NCI-H446 treated with DMSO at 0.1 percent for 48 hours (cell line): ENCODE measurements around the gene BIRC5.
A peak's percentile ranks its signal among the peaks of the same experiment; 100 is the strongest.

Experiments used
- DNase-seq: peaks from one replicate; lab custom pipeline; 2025; lab: John Stamatoyannopoulos, UW

BIRC5 gene

GRCh38 chr17:78225088-78225865, 11.2 kb downstream of the BIRC5 start:
- peak; percentile 80 for DNase-seq

GRCh38 chr17:78226055-78226758, 12.2 kb downstream of the BIRC5 start:
- DNase-seq = no peak

DNA sequence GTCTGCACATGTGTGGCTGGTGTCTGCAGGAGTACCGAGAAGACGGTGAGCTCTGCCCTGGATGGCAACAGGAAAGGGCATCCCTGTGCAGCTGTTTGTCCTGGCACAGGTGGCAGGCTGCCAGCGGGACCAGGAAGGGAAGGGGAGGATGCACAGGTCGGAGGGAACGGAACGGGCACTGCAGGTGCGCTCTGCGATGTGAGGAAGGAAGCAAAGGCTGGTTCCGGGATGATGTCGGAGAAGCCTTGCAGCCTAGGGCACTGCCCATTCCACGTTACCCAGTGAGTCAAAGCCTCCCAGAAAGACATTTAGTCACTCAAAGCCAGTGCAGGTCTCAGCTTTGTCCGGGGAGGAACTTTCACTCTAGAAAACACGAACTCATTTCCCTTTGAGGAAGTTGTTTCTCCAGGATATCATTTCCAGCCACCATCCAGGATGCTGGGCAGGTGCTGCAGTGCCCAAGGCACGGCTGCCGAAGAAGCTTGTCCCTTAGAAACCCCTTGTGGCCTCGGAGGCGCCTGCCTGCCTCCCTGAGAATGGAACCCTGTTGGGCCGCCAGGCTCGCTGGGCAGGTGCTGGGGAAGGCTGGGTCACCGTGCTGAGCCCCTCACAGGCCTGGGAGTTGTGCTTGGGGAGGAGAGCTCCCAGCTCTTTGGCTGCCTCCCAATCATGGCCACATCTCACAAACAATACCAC, 12.9 kb downstream of the BIRC5 start:
- DNase-seq = no peak

GRCh38 chr17:78227455-78227916, 13.4 kb downstream of the BIRC5 start:
- peak; percentile 81 for DNase-seq

DNA sequence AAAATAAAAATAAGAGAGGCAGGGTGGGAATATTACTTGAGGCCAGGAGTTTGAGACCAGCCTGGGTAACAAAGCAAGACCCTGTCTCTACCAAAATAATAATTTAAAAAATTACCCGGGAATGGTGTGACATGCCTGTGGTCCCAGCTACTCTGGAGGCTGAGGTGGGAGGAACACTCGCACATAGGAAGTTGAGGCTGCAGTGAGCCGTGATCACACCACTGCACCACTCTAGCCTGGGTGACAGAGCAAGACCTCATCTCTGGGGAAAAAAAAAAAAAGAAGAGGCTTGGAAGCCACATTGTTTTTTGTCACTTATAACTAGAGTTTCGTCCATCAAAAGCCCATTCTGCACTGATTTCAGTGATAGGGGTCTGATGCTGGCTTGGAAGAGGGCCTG, 14.1 kb downstream of the BIRC5 start:
- DNase-seq = no peak

DNA sequence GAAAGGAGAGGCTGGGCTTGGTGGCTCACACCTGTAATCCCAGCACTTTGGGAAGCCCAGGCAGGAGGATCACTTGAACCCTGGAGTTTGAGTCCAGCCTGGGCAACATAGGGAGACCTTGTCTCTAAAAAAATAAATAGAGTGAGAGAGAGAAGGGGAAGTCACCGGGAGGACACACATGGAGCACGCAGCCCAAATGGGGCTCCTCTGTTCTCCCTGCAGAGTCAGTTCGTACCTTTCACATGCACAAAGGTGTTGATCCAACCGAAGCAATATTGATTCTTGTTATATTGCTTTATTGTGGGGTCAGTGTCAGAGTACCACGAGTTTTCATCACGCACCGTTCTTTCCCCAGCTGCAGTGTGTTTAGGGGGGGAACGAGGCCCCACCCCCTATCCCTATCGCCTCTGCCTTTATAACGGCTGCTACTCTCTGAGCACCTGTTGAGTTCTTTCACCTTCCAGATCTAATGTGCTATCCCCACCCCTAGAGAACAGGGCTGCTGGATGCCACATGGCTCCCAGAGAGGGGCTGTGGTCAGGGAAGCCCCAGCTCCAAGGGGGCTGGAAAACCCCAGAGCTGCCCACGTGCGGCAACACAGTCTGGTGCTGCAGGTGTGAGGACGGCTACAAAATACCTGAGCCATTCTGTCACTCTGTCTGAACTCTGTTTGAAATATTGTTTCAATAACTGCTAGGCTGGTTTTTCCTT, 16.4 kb downstream of the BIRC5 start:
- no peak for DNase-seq

DNA sequence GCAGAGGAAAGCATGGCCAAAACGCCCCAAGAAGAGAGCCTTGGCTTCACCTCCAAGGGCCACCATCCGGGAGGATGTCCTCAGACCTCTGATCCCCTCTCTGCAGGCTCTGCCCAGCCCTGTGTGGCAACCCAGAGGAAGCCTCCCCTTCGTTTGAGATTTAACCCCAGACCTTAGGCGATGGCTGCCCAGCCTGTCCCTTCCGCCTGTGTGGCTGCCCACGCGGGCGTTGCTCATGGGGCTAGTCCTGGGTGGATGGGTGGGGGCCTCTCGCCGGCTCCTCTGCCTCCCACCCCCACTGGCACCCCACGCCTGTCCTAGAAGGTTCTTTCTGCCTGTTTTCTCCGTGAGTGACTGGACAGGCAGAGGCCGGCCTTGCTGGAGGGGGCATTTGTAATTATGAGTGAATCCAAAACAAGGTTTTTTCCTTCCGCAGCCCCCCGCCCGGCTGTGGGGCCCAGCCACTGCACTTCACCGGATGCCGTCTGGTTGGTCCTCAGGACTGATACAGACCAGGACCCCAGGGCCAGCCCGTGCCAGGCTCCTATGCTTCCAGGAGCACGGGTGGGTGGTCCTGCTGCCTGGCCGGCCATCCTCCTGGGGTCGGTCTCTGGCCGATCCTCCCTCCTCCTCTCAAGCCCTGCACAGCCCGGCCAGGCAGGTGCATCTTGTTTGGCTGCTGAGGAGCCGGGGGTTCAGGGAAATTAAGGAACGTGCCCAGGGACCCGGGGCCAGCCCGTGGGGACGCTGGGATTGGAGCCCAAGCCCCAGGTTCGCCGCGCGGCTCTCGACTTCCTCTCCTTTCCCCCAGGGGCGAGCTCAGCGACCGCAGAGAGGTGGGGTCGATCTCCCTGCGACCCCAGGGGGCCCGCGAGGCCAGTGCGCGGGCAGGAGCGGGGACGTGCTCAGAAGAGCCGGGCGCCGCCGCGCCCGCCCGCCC, 17.2 kb downstream of the BIRC5 start, which contains the start of gene TMEM235:
TMEM235 (plus strand) TSS at position 636 of the 940 bp plus-strand sequence. CDS start 393 bp downstream, outside the sequence.
- no peak for DNase-seq

DNA sequence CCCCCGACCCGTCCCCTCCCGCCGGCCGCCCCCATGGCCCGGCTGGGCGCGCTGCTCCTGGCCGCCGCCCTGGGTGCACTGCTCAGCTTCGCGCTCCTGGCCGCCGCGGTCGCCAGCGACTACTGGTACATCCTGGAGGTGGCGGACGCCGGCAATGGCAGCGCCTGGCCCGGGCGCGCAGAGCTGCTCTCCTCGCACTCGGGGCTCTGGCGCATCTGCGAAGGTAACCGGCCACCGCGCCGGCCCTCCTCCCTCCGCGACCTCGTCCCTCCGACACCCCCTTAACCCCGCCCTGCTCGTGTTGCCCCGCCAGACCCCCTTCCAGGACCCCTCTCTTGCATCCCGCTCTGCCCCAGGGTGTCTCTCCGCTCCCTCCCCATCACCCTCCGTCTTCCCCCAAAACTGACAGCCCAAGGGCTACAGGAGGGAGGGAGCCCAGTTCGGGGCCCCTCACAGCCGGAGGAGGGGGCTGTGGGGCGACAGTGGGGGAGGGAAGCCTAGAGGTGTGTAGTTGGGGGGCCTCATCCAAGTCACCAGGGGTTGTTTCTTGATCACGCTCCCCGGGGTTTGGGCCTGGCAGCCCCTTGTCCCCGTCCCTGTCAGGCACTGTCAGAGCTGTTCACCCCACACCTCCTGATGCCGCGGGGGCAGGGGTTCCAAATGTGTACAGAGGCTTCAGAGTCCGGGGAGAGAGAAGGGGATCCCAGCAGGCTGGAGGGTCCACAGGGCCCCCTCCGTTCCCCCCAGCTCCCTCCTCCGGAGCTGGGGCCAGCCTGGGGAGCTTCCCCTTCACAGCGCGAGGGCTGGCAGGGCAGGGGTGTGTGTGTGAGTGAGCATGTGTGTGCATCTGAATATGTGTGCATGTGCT, 18.2 kb downstream of the BIRC5 start:
- DNase-seq = no peak

DNA sequence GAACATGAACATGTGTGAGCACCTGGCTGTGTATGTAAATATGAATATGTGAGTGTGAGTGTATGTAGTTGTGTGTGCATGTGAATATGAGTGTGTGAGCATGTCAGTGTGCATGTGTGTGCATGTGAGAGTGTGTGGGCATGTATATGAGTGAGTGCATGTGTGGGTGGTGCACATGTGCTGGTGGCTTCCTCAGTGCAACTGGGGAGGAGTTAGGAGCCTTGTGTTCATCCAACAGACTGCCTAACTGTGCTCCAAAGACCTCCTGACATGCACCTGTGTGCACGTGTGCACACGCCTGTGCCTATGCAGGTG, 18.8 kb downstream of the BIRC5 start:
- no peak for DNase-seq

- DNase-seq = no peak
Observed at GRCh38 chr17:78233678-78234077, 19.6 kb downstream of the BIRC5 start.

DNA sequence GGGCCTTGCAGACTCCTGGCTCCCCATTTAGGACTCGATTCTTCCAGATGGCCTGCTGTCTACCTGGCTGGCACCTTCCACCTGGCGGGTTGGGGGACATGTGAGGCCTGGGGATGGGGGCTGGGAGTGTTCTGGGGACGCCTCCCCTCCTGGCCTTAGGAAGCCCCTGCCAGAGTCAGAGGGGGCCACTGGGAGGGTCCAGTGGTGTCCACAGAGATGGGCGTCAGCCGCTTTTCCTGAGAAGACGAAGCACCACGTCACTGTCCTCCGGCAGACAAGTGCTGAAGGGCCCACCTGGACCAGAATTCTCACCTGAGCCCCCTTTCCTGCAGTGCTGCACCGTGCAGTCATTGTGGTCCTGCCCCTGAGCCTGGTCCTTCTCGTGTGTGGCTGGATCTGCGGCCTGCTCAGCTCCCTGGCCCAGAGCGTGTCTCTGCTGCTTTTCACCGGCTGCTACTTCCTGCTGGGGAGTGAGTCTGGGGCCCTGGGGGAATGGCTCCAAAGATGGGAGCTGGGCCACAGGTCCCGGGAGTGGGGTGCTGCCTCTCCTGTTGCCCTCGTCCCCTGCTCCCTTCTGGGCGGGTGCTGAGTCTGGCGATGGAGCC, 20.3 kb downstream of the BIRC5 start:
- DNase-seq = no peak

GRCh38 chr17:78235022-78235421, 21.0 kb downstream of the BIRC5 start:
- peak; percentile 42 for DNase-seq

DNA sequence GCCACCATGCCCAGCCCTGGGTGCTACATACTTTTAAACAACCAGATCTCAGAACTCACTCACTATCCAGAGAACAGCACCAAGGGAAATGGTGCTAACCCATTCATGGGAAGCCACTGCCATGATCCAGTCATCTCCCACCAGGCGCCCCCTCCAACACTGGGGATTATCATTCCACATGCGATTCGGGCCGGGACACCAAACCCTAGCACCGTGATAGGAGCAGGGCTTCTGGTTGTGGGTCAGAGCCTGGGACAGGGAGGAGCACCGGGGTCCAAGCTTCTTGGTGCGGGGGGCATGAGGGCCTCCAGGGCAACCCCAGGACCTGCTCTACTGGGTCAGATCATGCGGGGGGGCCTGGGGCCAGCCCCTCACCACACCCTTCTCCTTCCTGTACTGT, 21.8 kb downstream of the BIRC5 start:
- DNase-seq = no peak

DNA sequence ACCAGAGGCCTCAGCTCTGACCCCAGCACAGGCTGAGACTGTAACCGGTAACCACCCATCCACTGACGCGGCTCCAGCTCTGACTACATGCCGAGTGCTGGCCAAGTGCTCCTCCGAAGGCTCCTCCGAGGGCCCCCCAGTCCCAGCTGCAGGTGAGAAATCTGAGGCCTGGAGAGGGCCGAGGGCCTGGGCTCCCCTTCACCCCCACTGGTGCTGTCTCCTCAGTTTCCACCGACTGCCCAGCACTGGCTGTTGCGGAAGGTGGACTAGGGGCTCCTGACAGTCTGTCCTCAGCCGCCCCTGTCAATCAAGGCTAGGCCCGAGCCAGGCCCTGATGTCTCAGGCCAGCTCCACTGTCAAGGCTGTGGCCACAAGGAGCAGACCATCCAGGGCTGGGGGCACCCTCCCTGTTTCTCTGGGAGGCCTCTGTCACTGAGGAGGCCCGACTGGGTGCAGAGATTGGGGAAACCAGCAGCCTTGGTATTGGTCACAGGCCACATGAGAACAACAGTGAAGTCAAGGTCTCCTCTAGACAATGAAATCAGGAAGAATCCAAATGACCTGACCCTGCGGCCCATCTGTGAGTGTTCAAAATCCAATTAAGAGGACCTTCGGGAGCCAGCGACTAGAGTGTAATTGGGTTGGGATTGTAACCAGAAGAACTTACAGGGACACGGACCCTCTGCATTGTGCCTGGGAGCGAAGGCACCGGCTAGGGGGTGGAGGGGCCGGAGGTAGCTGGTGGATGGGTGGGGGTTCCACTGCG, 22.5 kb downstream of the BIRC5 start:
- DNase-seq = no peak

- DNase-seq = peak; percentile 71
Observed at GRCh38 chr17:78237401-78238012, 23.5 kb downstream of the BIRC5 start.

GRCh38 chr17:78238823-78239488, 24.9 kb downstream of the BIRC5 start:
- no peak for DNase-seq

GRCh38 chr17:78239489-78239931, 25.5 kb downstream of the BIRC5 start:
- DNase-seq = no peak
